ENCODE measurements around the gene CTNND2. TPM values are rescaled to one million over a fixed set of nuclear protein-coding genes. Genes with fewer than 3 reads are reported as not detected.

Gene CTNND2
- total and polyA plus RNA-seq, 10 of the 15 experiments (the other 5 are each of a cell fraction or from before 2014, with no cell fraction given) = 0.02 to 0.16 (median 0.04) TPM; not detected in 7

GRCh38 chr5:11594021-11594420 is 310.2 kb downstream of the CTNND2 start:
- ATAC-seq (no peak), DNase-seq (ENCODE audit: low read depth, low spot score) (no peak), FAIRE-seq (no peak)
- POLR2A ChIA-PET = no interaction called here
- RAD21 ChIA-PET (ENCODE audit: unreplicated experiment) = no interaction called here
- no TSS peak for BruUV-seq (replicated peaks)
- Histone ChIP-seq H3K36me3 (ENCODE audit: control insufficient read depth in 2 of 2, insufficient read depth in 2 of 2, low read length in 1 of 2) (no peaks in the 10 kb centered on the region), H2AFZ (ENCODE audit: control insufficient read depth, low read depth, low read length) (no peak overlapping the region), H3K27ac (ENCODE audit: control insufficient read depth, insufficient read depth) (no peak overlapping the region), H3K9me3 (replicated peaks; ENCODE audit: control insufficient read depth, insufficient read depth, low read length) (no peaks in the 10 kb centered on the region), H3K4me2 (ENCODE audit: control insufficient read depth, insufficient read depth) (no peak overlapping the region), H4K20me1 (ENCODE audit: control insufficient read depth, insufficient read depth) (no peaks in the 10 kb centered on the region), H3K79me2 (ENCODE audit: control insufficient read depth, insufficient read depth, low read length) (no peaks in the 10 kb centered on the region), H3K9ac (ENCODE audit: control insufficient read depth, insufficient read depth, low read length) (no peak overlapping the region), H3K4me1 (ENCODE audit: control insufficient read depth, insufficient read depth, low read length) (no peaks in the 10 kb centered on the region), H3K27me3 (replicated peaks in 1 of 2; ENCODE audit: control insufficient read depth in 2 of 2, insufficient read depth in 2 of 2, low read length in 1 of 2) (no peaks in the 10 kb centered on the region), H3K4me3 (no peak overlapping the region)
- SMC1A ChIA-PET (ENCODE audit: uncharacterized antibody, unreplicated experiment) = no interaction called here
- in situ Hi-C loops (cut with MboI) = no loop called here
- TF ChIP-seq FOS (IDR thresholded peaks at IDR 0.05; ENCODE audit: borderline replicate concordance, extremely low read depth, insufficient read length) = no peak
- no peak for TF ChIP-seq CTCF (IDR thresholded peaks at IDR 0.05 in 2 of 3, conservative IDR thresholded peaks at IDR 0.05 in 1 of 3; ENCODE audit: control insufficient read depth in 2 of 3, extremely low read depth in 1 of 3, insufficient read depth in 1 of 3, low read depth in 3 of 3, low read length in 3 of 3)
- no peak for TF ChIP-seq CEBPB (IDR thresholded peaks at IDR 0.05; ENCODE audit: borderline replicate concordance in 1 of 2, low read depth in 2 of 2, low read length in 2 of 2)
- TF ChIP-seq RBBP5 (conservative IDR thresholded peaks at IDR 0.05) = no peak
- TF ChIP-seq HCFC1 (IDR thresholded peaks at IDR 0.05; ENCODE audit: low read length) = no peak
- CTCF ChIA-PET = no interaction called here
- 13% methylated on average over 2 of the region's 2 CpGs for WGBS (ENCODE audit: insufficient coverage, insufficient replicate concordance, low lambda C conversion rate, missing lambda C conversion rate)
- intact Hi-C loops (cut with micrococcal nuclease; ENCODE audit: unreplicated experiment) = no loop called here

GRCh38 chr5:11590475-11590874 is 313.8 kb downstream of the CTNND2 start:
- SMC1A ChIA-PET (ENCODE audit: uncharacterized antibody, unreplicated experiment) = no interaction called here
- no peaks in the 10 kb centered on the region for H3K79me2 ChIP-seq (ENCODE audit: control insufficient read depth, insufficient read depth, low read length)
- H3K36me3 ChIP-seq (ENCODE audit: control insufficient read depth in 2 of 2, insufficient read depth in 2 of 2, low read length in 1 of 2) = no peaks in the 10 kb centered on the region
- H3K27me3 ChIP-seq (replicated peaks in 1 of 2; ENCODE audit: control insufficient read depth in 2 of 2, insufficient read depth in 2 of 2, low read length in 1 of 2) = no peaks in the 10 kb centered on the region
- no peaks in the 10 kb centered on the region for H4K20me1 ChIP-seq (ENCODE audit: control insufficient read depth, insufficient read depth)
- H3K4me1 ChIP-seq (ENCODE audit: control insufficient read depth, insufficient read depth, low read length) = no peaks in the 10 kb centered on the region
- in situ Hi-C loops (cut with MboI) (no loop called here), intact Hi-C loops (cut with micrococcal nuclease; ENCODE audit: unreplicated experiment) (no loop called here)
- no peak for ATAC-seq
- 29% methylated on average over 6 of the region's 6 CpGs for WGBS (ENCODE audit: insufficient coverage, insufficient replicate concordance, low lambda C conversion rate, missing lambda C conversion rate)
- FAIRE-seq = no peak
- no peak overlapping the region for H2AFZ ChIP-seq (ENCODE audit: control insufficient read depth, low read depth, low read length)
- H3K9ac ChIP-seq (ENCODE audit: control insufficient read depth, insufficient read depth, low read length) = no peak overlapping the region
- H3K27ac ChIP-seq (ENCODE audit: control insufficient read depth, insufficient read depth) = no peak overlapping the region
- POLR2A ChIA-PET = no interaction called here
- CTCF ChIA-PET = no interaction called here
- DNase-seq (ENCODE audit: low read depth, low spot score) = no peak
- no peak overlapping the region for H3K4me3 ChIP-seq
- H3K9me3 ChIP-seq (replicated peaks; ENCODE audit: control insufficient read depth, insufficient read depth, low read length) = no peaks in the 10 kb centered on the region
- RAD21 ChIA-PET (ENCODE audit: unreplicated experiment) = no interaction called here
- TF ChIP-seq MTA3 (IDR thresholded peaks at IDR 0.05; ENCODE audit: borderline replicate concordance, low read length) = no peak
- TF ChIP-seq BCL3 (IDR thresholded peaks at IDR 0.05; ENCODE audit: borderline replicate concordance, insufficient read depth, low read depth, low read length, poor library complexity, severe bottlenecking) = no peak
- TF ChIP-seq PBX3 (IDR thresholded peaks at IDR 0.05; ENCODE audit: insufficient replicate concordance, low read depth, low read length) = no peak
- TF ChIP-seq TCF7 (IDR thresholded peaks at IDR 0.05; ENCODE audit: borderline replicate concordance) = no peak
- no peak for TF ChIP-seq SUZ12 (IDR thresholded peaks at IDR 0.05; ENCODE audit: unreplicated experiment)
- H3K4me2 ChIP-seq (ENCODE audit: control insufficient read depth, insufficient read depth) = no peak overlapping the region
- no TSS peak for BruUV-seq (replicated peaks)

Measured in GM12878 (cell line).